ENCODE data around the gene DIP2A. TPM values are rescaled to one million over a fixed set of nuclear protein-coding genes. Genes with fewer than 3 reads are reported as not detected.
A peak's percentile ranks its signal among the peaks of the same experiment; 100 is the strongest.

The DIP2A gene
- polyA plus RNA-seq, 4 donors, result 13.8 to 42.9 (median 22.8) TPM

GRCh38 chr21:46423546-46424038 lies 35.1 kb upstream of the DIP2A start:
- peaks cover 5 to 77% (median 7%) of the 10 kb centered on the region in 3 donors for H3K36me3 ChIP-seq (ENCODE audit: control insufficient read depth in 3 of 3, insufficient read depth in 2 of 3, low read depth in 1 of 3, low read length in 3 of 3)
- no peaks in the 10 kb centered on the region for H3K27me3 ChIP-seq (ENCODE audit: control insufficient read depth in 3 of 3, insufficient read depth in 3 of 3, low read length in 3 of 3)
- DNase-seq, result no peak
- WGBS, 3 donors, result 36 to 71% (median 69%) methylated on average over 1 of the region's 1 CpG
- H3K9me3 ChIP-seq (ENCODE audit: control insufficient read depth in 2 of 2, insufficient read depth in 1 of 2, low read depth in 1 of 2, low read length in 1 of 2), result no peaks in the 10 kb centered on the region
- H3K4me1 ChIP-seq (ENCODE audit: control insufficient read depth in 3 of 3, insufficient read depth in 2 of 3, low read depth in 1 of 3, low read length in 2 of 3), result no peaks in the 10 kb centered on the region
- H3K4me3 ChIP-seq (ENCODE audit: low read depth in 1 of 3, low read length in 3 of 3), result no peak overlapping the region
- H3K27ac ChIP-seq (ENCODE audit: low read depth in 1 of 3, low read length in 2 of 3), result peak overlapping the region in 2 of 3 donors; percentile 22 to 32
- no peak for FAIRE-seq

GRCh38 chr21:46424039-46424591 lies 34.6 kb upstream of the DIP2A start:
- no peaks in the 10 kb centered on the region for H3K27me3 ChIP-seq (ENCODE audit: control insufficient read depth in 3 of 3, insufficient read depth in 3 of 3, low read length in 3 of 3)
- H3K4me3 ChIP-seq (ENCODE audit: low read depth in 1 of 3, low read length in 3 of 3), result no peak overlapping the region
- peak overlapping the region in 2 of 3 donors; percentile 22 to 32 for H3K27ac ChIP-seq (ENCODE audit: low read depth in 1 of 3, low read length in 2 of 3)
- FAIRE-seq (no peak), DNase-seq (no peak)
- no peaks in the 10 kb centered on the region for H3K4me1 ChIP-seq (ENCODE audit: control insufficient read depth in 3 of 3, insufficient read depth in 2 of 3, low read depth in 1 of 3, low read length in 2 of 3)
- no peaks in the 10 kb centered on the region for H3K9me3 ChIP-seq (ENCODE audit: control insufficient read depth in 2 of 2, insufficient read depth in 1 of 2, low read depth in 1 of 2, low read length in 1 of 2)
- peaks cover 6 to 77% (median 9%) of the 10 kb centered on the region in 3 donors for H3K36me3 ChIP-seq (ENCODE audit: control insufficient read depth in 3 of 3, insufficient read depth in 2 of 3, low read depth in 1 of 3, low read length in 3 of 3)
- WGBS, 3 donors, result 76 to 88% (median 78%) methylated on average over 13 to 17 of the region's 17 CpGs

GRCh38 chr21:46424621-46425020 lies 34.1 kb upstream of the DIP2A start:
- no peaks in the 10 kb centered on the region for H3K9me3 ChIP-seq (ENCODE audit: control insufficient read depth in 2 of 2, insufficient read depth in 1 of 2, low read depth in 1 of 2, low read length in 1 of 2)
- no peaks in the 10 kb centered on the region for H3K4me1 ChIP-seq (ENCODE audit: control insufficient read depth in 3 of 3, insufficient read depth in 2 of 3, low read depth in 1 of 3, low read length in 2 of 3)
- no peak for FAIRE-seq
- WGBS, 3 donors, result 82 to 88% (median 82%) methylated on average over 12 to 14 of the region's 14 CpGs
- H3K27ac ChIP-seq (ENCODE audit: low read depth in 1 of 3, low read length in 2 of 3), result no peak overlapping the region
- H3K4me3 ChIP-seq (ENCODE audit: low read depth in 1 of 3, low read length in 3 of 3), result no peak overlapping the region
- DNase-seq, result peak in 1 of 2 donors; percentile 21
- H3K27me3 ChIP-seq (ENCODE audit: control insufficient read depth in 3 of 3, insufficient read depth in 3 of 3, low read length in 3 of 3), result no peaks in the 10 kb centered on the region
- H3K36me3 ChIP-seq (ENCODE audit: control insufficient read depth in 3 of 3, insufficient read depth in 2 of 3, low read depth in 1 of 3, low read length in 3 of 3), result peaks cover 6 to 76% (median 9%) of the 10 kb centered on the region in 3 donors

- H3K4me3 ChIP-seq (ENCODE audit: low read depth in 1 of 3, low read length in 3 of 3), result no peak overlapping the region
- H3K36me3 ChIP-seq (ENCODE audit: control insufficient read depth in 3 of 3, insufficient read depth in 2 of 3, low read depth in 1 of 3, low read length in 3 of 3), result peaks cover 6 to 76% (median 9%) of the 10 kb centered on the region in 3 donors
- 83 to 90% (median 89%) methylated on average over 17 to 19 of the region's 19 CpGs for WGBS, 3 donors
- H3K9me3 ChIP-seq (ENCODE audit: control insufficient read depth in 2 of 2, insufficient read depth in 1 of 2, low read depth in 1 of 2, low read length in 1 of 2), result no peaks in the 10 kb centered on the region
- H3K27ac ChIP-seq (ENCODE audit: low read depth in 1 of 3, low read length in 2 of 3), result peak overlapping the region in 2 of 3 donors; percentile 52 to 85
- no peak for DNase-seq
- FAIRE-seq, result no peak
- H3K4me1 ChIP-seq (ENCODE audit: control insufficient read depth in 3 of 3, insufficient read depth in 2 of 3, low read depth in 1 of 3, low read length in 2 of 3), result no peaks in the 10 kb centered on the region
- H3K27me3 ChIP-seq (ENCODE audit: control insufficient read depth in 3 of 3, insufficient read depth in 3 of 3, low read length in 3 of 3), result no peaks in the 10 kb centered on the region
These were observed 33.6 kb upstream of the DIP2A start for GRCh38 chr21:46425041-46425440.

GRCh38 chr21:46425571-46425970 lies 33.1 kb upstream of the DIP2A start:
- peaks cover 8 to 77% (median 9%) of the 10 kb centered on the region in 3 donors for H3K36me3 ChIP-seq (ENCODE audit: control insufficient read depth in 3 of 3, insufficient read depth in 2 of 3, low read depth in 1 of 3, low read length in 3 of 3)
- FAIRE-seq (no peak), DNase-seq (no peak)
- no peaks in the 10 kb centered on the region for H3K27me3 ChIP-seq (ENCODE audit: control insufficient read depth in 3 of 3, insufficient read depth in 3 of 3, low read length in 3 of 3)
- H3K27ac ChIP-seq (ENCODE audit: low read depth in 1 of 3, low read length in 2 of 3), result peak overlapping the region in 2 of 3 donors; percentile 52 to 85
- H3K4me1 ChIP-seq (ENCODE audit: control insufficient read depth in 3 of 3, insufficient read depth in 2 of 3, low read depth in 1 of 3, low read length in 2 of 3), result no peaks in the 10 kb centered on the region
- no peaks in the 10 kb centered on the region for H3K9me3 ChIP-seq (ENCODE audit: control insufficient read depth in 2 of 2, insufficient read depth in 1 of 2, low read depth in 1 of 2, low read length in 1 of 2)
- no peak overlapping the region for H3K4me3 ChIP-seq (ENCODE audit: low read depth in 1 of 3, low read length in 3 of 3)
- 80 to 91% (median 91%) methylated on average over 22 to 23 of the region's 23 CpGs for WGBS, 3 donors

- H3K36me3 ChIP-seq (ENCODE audit: control insufficient read depth in 3 of 3, insufficient read depth in 2 of 3, low read depth in 1 of 3, low read length in 3 of 3), result peaks cover 8 to 79% (median 11%) of the 10 kb centered on the region in 3 donors
- no peak overlapping the region for H3K27ac ChIP-seq (ENCODE audit: low read depth in 1 of 3, low read length in 2 of 3)
- H3K27me3 ChIP-seq (ENCODE audit: control insufficient read depth in 3 of 3, insufficient read depth in 3 of 3, low read length in 3 of 3), result no peaks in the 10 kb centered on the region
- FAIRE-seq, result no peak
- H3K4me1 ChIP-seq (ENCODE audit: control insufficient read depth in 3 of 3, insufficient read depth in 2 of 3, low read depth in 1 of 3, low read length in 2 of 3), result no peaks in the 10 kb centered on the region
- H3K9me3 ChIP-seq (ENCODE audit: control insufficient read depth in 2 of 2, insufficient read depth in 1 of 2, low read depth in 1 of 2, low read length in 1 of 2), result no peaks in the 10 kb centered on the region
- 95 to 96% (median 96%) methylated on average over 21 to 22 of the region's 22 CpGs for WGBS, 3 donors
- no peak for DNase-seq
- H3K4me3 ChIP-seq (ENCODE audit: low read depth in 1 of 3, low read length in 3 of 3), result no peak overlapping the region
These were observed 32.2 kb upstream of the DIP2A start for GRCh38 chr21:46426313-46427046.

GRCh38 chr21:46427516-46427915 lies 31.2 kb upstream of the DIP2A start:
- FAIRE-seq, result no peak

GRCh38 chr21:46428286-46428685 lies 30.4 kb upstream of the DIP2A start:
- H3K27me3 ChIP-seq (ENCODE audit: control insufficient read depth in 3 of 3, insufficient read depth in 3 of 3, low read length in 3 of 3), result no peaks in the 10 kb centered on the region
- H3K36me3 ChIP-seq (ENCODE audit: control insufficient read depth in 3 of 3, insufficient read depth in 2 of 3, low read depth in 1 of 3, low read length in 3 of 3), result peaks cover 4 to 75% (median 11%) of the 10 kb centered on the region in 3 donors
- DNase-seq (no peak), FAIRE-seq (no peak)
- H3K4me1 ChIP-seq (ENCODE audit: control insufficient read depth in 3 of 3, insufficient read depth in 2 of 3, low read depth in 1 of 3, low read length in 2 of 3), result no peaks in the 10 kb centered on the region
- WGBS, 3 donors, result 91 to 97% (median 92%) methylated on average over 20 to 23 of the region's 23 CpGs
- no peaks in the 10 kb centered on the region for H3K9me3 ChIP-seq (ENCODE audit: control insufficient read depth in 2 of 2, insufficient read depth in 1 of 2, low read depth in 1 of 2, low read length in 1 of 2)
- no peak overlapping the region for H3K4me3 ChIP-seq (ENCODE audit: low read depth in 1 of 3, low read length in 3 of 3)
- no peak overlapping the region for H3K27ac ChIP-seq (ENCODE audit: low read depth in 1 of 3, low read length in 2 of 3)

More at GRCh38 chr21:46427516-46427915, 31.2 kb upstream of the DIP2A start:
- DNase-seq, result no peak
- no peaks in the 10 kb centered on the region for H3K4me1 ChIP-seq (ENCODE audit: control insufficient read depth in 3 of 3, insufficient read depth in 2 of 3, low read depth in 1 of 3, low read length in 2 of 3)
- H3K9me3 ChIP-seq (ENCODE audit: control insufficient read depth in 2 of 2, insufficient read depth in 1 of 2, low read depth in 1 of 2, low read length in 1 of 2), result no peaks in the 10 kb centered on the region
- no peak overlapping the region for H3K27ac ChIP-seq (ENCODE audit: low read depth in 1 of 3, low read length in 2 of 3)
- H3K36me3 ChIP-seq (ENCODE audit: control insufficient read depth in 3 of 3, insufficient read depth in 2 of 3, low read depth in 1 of 3, low read length in 3 of 3), result peaks cover 6 to 78% (median 11%) of the 10 kb centered on the region in 3 donors
- H3K27me3 ChIP-seq (ENCODE audit: control insufficient read depth in 3 of 3, insufficient read depth in 3 of 3, low read length in 3 of 3), result no peaks in the 10 kb centered on the region
- H3K4me3 ChIP-seq (ENCODE audit: low read depth in 1 of 3, low read length in 3 of 3), result no peak overlapping the region
- WGBS, 3 donors, result 93 to 95% (median 94%) methylated on average over 13 to 14 of the region's 14 CpGs

Data from small intestine (tissue), 7 donors.